WERI-Rb-1 (cell line): Measurements from ENCODE around the gene NOL3.

ENCODE experiments used
- DNase-seq: peaks from one replicate; pipeline ENCODE4 v3.0.0-alpha.2; 2020
- H3K27ac ChIP-seq: fragments of 250-450 bp; sonication (Bioruptor Pico); 2 replicates; pipeline ENCODE4 v1.5.1; 2020; ENCODE audit warnings: mild to moderate bottlenecking, moderate library complexity
- H3K27me3 ChIP-seq: fragments of 250-450 bp; sonication (Bioruptor Pico); 2 replicates; pipeline ENCODE4 v1.5.1; 2021; ENCODE audit warnings: mild to moderate bottlenecking, low read depth, moderate library complexity; ENCODE audit not compliant: insufficient read depth, severe bottlenecking
- H3K36me3 ChIP-seq: fragments of 250-450 bp; sonication (Bioruptor Pico); 2 replicates; pipeline ENCODE4 v1.5.1; 2020; ENCODE audit warnings: mild to moderate bottlenecking, moderate library complexity
- H3K4me3 ChIP-seq: 2 replicates; pipeline ENCODE4 v1.5.1; 2011; ENCODE audit warnings: low read depth, mild to moderate bottlenecking, control low read depth, low read length
- H3K9me3 ChIP-seq: fragments of 250-450 bp; sonication (Bioruptor Pico); 2 replicates; pipeline ENCODE4 v1.5.1; 2021; ENCODE audit warnings: mild to moderate bottlenecking, moderate library complexity; ENCODE audit not compliant: severe bottlenecking
- CTCF ChIP-seq: IDR thresholded peaks from 2 replicates; pipeline ENCODE4 v1.5.1; 2011; ENCODE audit warnings: low read depth, mild to moderate bottlenecking, control low read depth, inconsistent platforms, low read length

NOL3 gene

GRCh38 chr16:67173323-67173722, 3.0 kb downstream of the NOL3 start:
- no peak for DNase-seq
- peaks cover 21% of the 10 kb centered on the region for H3K36me3 ChIP-seq
- H3K27me3 ChIP-seq: no peaks in the 10 kb centered on the region
- no peak overlapping the region; the same call in 1 of the 2 replicates for H3K27ac ChIP-seq
- peak overlapping the region; percentile 55 for H3K4me3 ChIP-seq
- TF ChIP-seq CTCF: no peak
- H3K9me3 ChIP-seq: no peaks in the 10 kb centered on the region

- peak overlapping the region; percentile 72 for H3K27ac ChIP-seq
- H3K36me3 ChIP-seq: peaks cover 22% of the 10 kb centered on the region
- TF ChIP-seq CTCF: peak; percentile 41; the same call in 1 of the 2 replicates
- no peaks in the 10 kb centered on the region for H3K27me3 ChIP-seq
- DNase-seq: peak; percentile 75
- peak overlapping the region; percentile 55 for H3K4me3 ChIP-seq
- H3K9me3 ChIP-seq: no peaks in the 10 kb centered on the region
Measured at GRCh38 chr16:67173808-67174705, 3.7 kb downstream of the NOL3 start.

GRCh38 chr16:67174706-67175231, 4.4 kb downstream of the NOL3 start:
- no peaks in the 10 kb centered on the region for H3K27me3 ChIP-seq
- DNase-seq: no peak
- H3K4me3 ChIP-seq: peak overlapping the region; percentile 55
- peak overlapping the region; percentile 72 for H3K27ac ChIP-seq
- H3K9me3 ChIP-seq: no peaks in the 10 kb centered on the region
- H3K36me3 ChIP-seq: peaks cover 27% of the 10 kb centered on the region
- TF ChIP-seq CTCF: no peak

GRCh38 chr16:67176662-67177061, 6.3 kb downstream of the NOL3 start:
- H3K36me3 ChIP-seq: peaks cover 35% of the 10 kb centered on the region
- DNase-seq: no peak
- H3K27ac ChIP-seq: no peak overlapping the region
- TF ChIP-seq CTCF: no peak
- no peaks in the 10 kb centered on the region for H3K27me3 ChIP-seq
- no peak overlapping the region for H3K4me3 ChIP-seq
- H3K9me3 ChIP-seq: no peaks in the 10 kb centered on the region

- TF ChIP-seq CTCF: no peak
- Histone ChIP-seq H3K27ac (no peak overlapping the region), H3K4me3 (no peak overlapping the region), H3K36me3 (peaks cover 41% of the 10 kb centered on the region), H3K9me3 (no peaks in the 10 kb centered on the region), H3K27me3 (no peaks in the 10 kb centered on the region)
- DNase-seq: no peak
Measured at GRCh38 chr16:67177743-67178699, 7.7 kb downstream of the NOL3 start.
